ENCODE data around the gene SIK3.

DNA sequence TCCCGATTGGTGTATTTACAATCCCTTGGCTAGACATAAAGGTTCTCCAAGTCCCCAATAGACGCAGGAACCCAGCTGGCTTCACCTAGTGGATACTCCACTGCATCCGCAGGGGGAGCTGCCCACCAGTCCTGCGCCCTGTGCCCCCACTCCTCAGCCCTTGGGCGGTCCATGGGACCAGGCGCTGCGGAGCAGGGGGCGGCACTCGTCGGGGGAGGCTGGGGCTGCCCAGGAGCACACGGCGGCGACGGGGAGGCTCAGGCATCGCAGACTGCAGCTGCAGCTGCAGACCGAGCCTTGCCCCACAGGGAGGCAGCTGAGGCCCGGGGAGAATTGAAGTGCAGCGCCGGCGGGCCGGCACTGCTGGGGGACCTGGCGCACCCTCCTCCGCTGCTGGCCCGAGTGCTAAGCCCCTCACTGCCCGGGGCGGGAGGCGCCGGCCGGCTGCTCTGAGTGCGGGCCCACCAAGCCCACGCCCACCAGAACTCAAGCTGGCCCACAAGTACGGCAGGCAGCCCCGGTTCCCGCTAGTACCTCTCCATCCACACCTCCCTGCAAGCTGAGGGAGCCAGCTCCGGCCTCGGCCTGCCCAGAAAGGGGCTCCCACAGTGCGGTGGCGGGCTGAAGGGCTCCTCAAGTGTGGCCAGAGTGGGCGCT is 12.2 kb upstream of the SIK3 start:
- TF ChIP-seq, protein P1, sequence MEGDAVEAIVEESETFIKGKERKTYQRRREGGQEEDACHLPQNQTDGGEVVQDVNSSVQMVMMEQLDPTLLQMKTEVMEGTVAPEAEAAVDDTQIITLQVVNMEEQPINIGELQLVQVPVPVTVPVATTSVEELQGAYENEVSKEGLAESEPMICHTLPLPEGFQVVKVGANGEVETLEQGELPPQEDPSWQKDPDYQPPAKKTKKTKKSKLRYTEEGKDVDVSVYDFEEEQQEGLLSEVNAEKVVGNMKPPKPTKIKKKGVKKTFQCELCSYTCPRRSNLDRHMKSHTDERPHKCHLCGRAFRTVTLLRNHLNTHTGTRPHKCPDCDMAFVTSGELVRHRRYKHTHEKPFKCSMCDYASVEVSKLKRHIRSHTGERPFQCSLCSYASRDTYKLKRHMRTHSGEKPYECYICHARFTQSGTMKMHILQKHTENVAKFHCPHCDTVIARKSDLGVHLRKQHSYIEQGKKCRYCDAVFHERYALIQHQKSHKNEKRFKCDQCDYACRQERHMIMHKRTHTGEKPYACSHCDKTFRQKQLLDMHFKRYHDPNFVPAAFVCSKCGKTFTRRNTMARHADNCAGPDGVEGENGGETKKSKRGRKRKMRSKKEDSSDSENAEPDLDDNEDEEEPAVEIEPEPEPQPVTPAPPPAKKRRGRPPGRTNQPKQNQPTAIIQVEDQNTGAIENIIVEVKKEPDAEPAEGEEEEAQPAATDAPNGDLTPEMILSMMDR (IDR thresholded peaks at IDR 0.05; ENCODE audit: low read length), result no peak
- TF ChIP-seq EZH2 (optimal IDR thresholded peaks at IDR 0.05; ENCODE audit: low read depth, low read length) (no peak), EZH2phosphoT487 (IDR thresholded peaks at IDR 0.05; ENCODE audit: low read length) (no peak)

Measured in MM.1S (cell line).